Measurements from ENCODE around the gene MARCHF9.
"Not testable (repeated sequence)": the region's sequence is repeated elsewhere in the genome, so short reads cannot be mapped to it uniquely, and the experiment has no call there.

MARCHF9 gene, protein sequence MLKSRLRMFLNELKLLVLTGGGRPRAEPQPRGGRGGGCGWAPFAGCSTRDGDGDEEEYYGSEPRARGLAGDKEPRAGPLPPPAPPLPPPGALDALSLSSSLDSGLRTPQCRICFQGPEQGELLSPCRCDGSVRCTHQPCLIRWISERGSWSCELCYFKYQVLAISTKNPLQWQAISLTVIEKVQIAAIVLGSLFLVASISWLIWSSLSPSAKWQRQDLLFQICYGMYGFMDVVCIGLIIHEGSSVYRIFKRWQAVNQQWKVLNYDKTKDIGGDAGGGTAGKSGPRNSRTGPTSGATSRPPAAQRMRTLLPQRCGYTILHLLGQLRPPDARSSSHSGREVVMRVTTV

DNA sequence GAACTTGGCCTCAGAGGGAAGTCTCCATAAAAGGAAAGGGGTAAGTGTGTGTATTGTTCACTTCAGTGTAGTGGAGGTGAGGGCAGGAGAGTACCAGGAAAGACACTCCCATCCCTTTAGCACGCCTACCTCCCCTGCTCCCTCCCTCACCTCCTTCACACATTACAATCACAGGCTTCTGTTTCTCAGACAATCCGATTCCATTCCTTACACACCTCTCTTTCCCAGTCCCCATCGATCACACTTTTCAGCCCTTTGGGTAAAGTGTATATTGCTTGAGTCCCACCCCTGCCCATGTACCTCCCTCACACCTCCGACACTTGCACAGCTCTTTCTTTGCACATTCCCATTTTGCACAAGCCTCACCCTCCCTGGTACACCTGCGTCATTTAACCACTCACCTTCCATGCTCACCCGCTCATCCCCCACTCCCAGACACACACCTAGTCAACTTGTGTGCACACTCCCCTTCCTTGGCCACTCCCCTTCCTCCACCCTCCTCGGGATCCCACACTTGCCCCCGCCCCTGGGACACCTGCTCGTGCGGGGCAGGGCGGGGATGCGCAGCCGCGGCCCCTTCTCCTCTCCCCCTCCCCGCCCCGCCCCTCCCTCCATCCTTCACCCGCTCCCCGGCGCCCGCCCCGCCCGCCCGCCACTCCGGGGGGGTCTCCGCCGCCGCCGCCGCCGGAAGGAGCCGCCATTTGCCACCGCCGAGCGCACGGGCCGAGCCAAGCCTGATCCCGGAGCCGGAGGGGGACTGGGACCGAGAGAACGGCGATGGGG, at the start of gene MARCHF9:
Gene MARCHF9 (plus strand): TSS at position 693 of the 783 bp plus-strand sequence. CDS start 426 bp downstream, outside the sequence.
- DNase-seq, result no peak

DNA sequence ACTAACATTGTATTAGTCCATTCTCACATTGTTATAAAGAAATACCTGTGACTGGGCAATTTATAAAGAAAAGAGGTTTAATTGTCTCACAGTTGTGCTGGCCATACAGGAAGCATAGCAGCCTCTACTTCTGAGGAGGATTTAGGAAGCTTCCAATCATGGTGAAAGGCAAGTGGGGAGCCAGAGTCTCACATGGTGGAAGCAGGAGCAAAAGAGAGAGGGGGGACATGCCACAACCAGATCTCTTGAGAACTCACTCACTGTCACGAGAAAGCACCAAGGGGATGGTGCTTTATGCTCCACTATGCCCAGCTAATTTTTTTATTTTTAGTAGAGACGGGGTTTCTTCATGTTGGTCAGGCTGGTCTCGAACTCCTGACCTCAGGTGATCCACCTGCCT, 47.7 kb upstream of the MARCHF9 start:
- DNase-seq, result no peak

DNA sequence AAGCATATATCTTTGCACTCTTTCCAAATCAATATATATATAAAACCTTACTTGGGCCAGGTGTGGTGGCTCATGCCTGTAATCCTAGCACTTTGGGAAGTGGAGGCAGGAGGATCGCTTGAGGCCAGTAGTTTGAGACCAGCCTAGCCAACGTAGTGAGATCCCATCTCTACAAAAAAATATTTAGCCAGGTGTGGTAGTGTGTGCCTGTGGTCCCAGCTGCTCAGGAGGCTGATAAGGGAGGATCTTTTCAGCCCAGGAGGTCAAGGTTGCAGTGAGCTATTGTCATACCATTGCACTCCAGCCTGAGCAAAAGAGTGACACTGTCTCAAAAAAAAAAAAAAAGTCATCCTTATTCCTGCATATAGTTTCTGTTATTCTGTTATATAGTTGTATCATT, 46.6 kb upstream of the MARCHF9 start:
- DNase-seq, result no peak

DNA sequence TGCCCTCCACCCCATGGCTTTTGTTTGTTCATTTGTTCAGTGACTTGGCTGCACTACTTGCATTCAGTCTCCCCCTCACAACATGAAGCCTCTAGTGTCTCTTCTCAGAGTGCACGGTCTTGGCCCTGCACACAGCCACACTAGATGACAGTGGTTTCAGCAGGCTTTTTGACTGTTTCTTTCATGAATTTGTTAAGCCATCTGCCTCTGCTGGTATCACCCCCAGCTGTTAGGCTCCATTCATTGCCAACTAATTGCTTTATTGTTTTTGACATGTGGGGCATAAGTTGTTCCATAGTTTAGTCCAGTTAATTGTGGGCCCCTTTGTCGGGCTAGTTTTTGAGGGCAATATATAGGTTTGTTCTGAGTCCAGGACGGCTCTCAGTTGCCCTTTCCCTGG, 42.2 kb upstream of the MARCHF9 start:
- no peak for DNase-seq

DNA sequence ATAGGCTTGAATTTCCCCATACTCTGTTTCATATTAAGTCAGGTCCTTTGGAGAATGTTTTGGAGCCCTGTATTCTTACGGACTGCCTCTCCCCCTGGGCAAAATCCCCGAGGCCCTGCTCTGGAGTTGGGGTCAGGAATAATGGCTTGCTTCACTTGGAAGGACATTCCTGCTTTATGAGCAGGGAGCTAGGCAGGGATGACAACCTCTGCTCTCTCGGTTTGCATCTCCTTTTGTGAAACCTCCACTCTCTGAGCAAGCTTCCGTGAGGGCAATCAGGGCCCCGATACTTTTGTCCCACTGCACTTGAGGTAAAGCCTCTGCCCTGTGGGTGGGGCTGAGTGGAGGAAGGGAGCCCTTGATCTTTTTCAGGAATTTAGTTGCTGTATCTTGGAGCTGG, 41.7 kb upstream of the MARCHF9 start:
- DNase-seq, result no peak

DNA sequence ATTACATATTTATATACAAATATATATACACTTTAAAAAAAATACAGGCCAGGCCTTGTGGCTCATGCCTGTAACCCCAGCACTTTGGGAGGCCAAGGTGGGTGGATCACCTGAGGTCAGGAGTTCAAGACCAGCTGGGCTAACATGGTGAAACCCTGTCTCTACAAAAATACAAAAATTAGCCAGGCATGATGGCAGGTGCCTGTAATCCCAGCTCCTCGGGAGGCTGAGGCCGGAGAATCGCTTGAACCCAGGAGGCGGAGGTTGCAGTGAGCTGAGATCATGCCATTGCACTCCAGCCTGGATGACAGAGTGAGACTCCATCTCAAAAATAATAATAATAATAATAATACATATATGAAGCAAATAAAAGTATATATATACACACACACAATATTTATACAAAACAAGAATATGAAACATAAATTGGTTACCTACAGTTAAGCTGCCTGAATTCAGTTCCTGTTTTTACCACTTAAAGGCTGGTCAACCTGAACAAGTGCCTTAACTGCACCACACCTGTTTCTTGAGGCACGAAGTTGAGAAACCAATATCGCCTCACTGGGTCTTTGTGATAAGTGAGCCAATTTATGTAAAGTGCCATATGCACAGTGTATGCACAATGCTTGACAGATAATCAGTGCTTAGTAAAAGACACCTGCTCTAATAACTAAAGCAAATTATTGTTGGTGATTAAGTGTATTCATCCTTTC, 39.7 kb upstream of the MARCHF9 start:
- DNase-seq, result not testable (repeated sequence)

DNA sequence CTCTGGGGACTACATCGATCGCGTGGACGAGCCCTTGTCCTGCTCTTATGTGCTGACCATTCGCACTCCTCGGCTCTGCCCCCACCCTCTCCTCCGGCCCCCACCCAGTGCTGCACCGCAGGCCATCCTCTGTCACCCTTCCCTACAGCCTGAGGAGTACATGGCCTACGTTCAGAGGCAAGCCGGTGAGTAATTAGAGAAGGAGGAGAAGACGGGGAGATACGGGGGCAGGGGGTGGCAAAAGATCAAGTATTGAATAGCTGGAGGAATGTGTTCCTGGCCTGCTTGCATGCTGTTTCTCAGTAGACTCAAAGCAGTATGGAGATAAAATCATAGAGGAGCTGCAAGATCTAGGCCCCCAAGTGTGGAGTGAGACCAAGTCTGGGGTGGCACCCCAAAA, 39.1 kb upstream of the MARCHF9 start:
- DNase-seq, result no peak

DNA sequence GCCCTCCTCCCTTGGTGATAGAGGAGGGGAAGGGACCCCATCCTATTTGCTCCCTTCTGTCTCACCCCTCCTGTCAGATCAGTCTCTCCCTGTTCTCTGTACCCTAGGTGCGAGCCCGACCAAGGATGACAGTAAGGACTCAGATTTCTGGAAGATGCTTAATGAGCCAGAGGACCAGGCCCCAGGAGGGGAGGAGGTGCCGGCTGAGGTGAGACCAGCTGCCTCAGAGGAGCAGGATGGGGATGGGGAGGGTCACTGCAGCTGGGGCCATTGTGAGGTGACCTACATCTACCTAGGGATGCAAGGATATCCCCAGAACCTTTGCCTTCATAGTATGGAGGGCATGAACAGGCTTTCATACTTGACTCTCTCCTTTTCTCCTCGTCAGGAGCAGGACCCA, 38.6 kb upstream of the MARCHF9 start:
- DNase-seq, result no peak

DNA sequence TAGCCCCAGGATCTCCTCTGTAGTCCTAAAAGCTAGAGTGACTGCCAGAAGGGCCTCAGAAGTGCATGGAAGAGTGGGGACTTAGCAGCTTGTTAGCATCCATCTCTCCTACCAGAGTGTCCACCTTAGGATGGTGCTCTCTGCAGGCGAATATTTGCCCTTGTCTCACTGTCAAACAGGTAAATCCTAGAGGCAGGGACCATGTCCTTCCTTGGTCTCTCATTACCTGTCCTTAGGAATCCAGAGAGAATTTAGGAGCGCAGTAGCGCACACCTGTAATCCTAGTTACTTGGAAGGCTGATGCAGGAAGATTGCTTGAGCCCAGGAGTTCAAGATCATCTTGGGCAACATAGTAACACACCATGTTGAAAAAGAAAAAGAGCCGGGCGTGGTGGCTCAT, 37.8 kb upstream of the MARCHF9 start:
- DNase-seq, result no peak

DNA sequence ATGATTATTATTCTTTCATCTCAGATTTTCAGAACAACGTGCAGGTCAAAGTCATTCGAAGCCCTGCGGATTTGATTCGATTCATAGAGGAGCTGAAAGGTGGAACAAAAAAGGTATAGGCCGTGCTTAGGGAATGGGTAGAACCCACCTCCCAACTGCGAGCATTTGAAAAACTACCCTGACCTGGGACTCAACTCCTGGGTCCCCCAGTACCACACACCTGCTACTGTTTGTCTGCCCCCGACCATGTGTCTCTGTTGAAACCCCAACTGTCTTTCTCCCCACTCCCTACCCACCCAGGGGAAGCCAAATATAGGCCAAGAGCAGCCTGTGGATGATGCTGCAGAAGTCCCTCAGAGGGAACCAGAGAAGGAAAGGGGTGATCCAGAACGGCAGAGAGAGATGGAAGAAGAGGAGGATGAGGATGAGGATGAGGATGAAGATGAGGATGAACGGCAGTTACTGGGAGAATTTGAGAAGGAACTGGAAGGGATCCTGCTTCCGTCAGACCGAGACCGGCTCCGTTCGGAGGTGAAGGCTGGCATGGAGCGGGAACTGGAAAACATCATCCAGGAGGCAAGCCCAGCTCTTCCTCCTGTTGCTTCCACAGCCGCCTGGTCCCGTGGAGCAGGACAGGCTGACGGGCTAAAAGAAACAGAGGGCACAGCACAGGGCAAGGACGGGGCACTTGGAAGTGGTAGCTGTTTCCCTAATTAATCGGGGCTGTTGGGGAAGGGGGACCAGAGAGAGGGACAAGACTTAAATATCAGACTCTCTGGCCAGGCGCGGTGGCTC, 36.9 kb upstream of the MARCHF9 start:
- no peak for DNase-seq

DNA sequence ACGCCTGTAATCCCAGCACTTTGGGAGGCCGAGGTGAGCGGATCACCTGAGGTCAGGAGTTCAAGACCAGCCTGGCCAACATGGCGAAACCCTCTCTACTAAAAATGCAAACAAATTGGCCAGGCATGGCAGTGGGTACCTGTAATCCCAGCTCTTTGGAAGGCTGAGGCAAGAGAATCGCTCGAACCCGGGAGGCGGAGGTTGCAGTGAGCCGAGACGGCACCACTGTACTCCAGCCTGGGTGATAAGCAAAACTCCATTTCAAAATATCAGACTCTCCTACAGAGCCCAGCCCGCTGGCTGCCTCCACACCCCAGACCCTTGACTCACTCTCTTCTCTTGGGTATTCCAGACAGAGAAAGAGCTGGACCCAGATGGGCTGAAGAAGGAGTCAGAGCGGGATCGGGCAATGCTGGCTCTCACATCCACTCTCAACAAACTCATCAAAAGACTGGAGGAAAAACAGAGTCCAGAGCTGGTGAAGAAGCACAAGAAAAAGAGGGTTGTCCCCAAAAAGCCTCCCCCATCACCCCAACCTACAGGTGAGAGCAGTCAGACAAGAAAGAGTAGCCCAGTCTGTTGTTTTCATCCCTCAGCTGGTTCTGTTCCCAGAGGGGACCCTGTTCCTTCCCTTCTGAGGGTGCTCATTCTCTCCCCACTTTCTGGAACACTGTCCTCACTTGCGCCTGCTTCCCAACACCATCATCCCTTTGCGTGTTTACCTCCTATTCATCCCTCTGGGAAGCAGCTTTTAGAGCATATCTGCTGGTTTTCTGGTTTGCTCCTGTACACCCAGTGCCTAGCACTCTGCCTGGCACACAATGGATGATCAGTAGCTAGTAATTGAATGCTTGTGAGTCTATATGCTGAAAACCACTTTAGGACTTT, 36.0 kb upstream of the MARCHF9 start:
- no peak for DNase-seq

DNA sequence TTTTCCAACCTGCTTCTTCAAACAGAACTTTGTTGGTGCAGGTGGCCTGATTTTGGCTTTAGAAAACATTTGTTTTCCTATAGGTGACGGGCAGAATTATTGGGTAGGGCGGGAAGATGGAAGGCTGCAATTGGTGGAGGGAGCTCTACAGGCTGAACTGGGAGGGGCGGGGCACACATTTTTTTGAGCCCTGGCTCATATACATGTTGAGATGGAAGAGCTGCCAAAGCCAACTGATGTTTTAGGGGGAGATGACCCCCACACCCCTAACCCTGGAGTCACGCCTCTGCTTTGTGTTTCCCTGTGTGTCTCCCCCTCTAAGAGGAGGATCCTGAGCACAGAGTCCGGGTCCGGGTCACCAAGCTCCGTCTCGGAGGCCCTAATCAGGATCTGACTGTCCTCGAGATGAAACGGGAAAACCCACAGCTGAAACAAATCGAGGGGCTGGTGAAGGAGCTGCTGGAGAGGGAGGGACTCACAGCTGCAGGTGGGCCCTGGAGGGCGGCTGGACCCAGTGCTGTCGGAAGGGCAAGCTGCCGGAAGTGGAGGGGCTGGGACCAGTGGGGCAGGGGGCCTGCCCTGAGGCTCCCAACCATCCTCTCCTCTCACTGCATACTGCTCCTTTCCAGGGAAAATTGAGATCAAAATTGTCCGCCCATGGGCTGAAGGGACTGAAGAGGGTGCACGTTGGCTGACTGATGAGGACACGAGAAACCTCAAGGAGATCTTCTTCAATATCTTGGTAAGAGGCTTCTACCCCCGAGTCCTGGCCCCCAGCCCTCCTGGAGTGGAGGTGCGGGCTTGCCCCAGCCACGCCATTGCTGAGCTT, 34.9 kb upstream of the MARCHF9 start:
- DNase-seq, result no peak

DNA sequence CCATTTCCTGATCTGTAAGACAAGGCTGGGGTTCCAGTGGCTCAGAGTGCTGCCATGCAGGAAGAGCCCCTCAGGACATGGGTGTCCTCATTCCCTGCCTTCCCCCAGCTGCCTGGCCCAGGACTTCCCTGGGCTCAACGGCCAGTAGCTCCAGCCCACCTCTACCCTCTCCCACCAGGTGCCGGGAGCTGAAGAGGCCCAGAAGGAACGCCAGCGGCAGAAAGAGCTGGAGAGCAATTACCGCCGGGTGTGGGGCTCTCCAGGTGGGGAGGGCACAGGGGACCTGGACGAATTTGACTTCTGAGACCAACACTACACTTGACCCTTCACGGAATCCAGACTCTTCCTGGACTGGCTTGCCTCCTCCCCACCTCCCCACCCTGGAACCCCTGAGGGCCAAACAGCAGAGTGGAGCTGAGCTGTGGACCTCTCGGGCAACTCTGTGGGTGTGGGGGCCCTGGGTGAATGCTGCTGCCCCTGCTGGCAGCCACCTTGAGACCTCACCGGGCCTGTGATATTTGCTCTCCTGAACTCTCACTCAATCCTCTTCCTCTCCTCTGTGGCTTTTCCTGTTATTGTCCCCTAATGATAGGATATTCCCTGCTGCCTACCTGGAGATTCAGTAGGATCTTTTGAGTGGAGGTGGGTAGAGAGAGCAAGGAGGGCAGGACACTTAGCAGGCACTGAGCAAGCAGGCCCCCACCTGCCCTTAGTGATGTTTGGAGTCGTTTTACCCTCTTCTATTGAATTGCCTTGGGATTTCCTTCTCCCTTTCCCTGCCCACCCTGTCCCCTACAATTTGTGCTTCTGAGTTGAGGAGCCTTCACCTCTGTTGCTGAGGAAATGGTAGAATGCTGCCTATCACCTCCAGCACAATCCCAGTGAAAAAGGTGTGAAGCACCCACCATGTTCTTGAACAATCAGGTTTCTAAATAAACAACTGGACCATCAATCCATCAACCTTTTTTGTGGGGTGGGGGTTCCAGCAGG, 34.0 kb upstream of the MARCHF9 start:
- DNase-seq, result no peak

DNA sequence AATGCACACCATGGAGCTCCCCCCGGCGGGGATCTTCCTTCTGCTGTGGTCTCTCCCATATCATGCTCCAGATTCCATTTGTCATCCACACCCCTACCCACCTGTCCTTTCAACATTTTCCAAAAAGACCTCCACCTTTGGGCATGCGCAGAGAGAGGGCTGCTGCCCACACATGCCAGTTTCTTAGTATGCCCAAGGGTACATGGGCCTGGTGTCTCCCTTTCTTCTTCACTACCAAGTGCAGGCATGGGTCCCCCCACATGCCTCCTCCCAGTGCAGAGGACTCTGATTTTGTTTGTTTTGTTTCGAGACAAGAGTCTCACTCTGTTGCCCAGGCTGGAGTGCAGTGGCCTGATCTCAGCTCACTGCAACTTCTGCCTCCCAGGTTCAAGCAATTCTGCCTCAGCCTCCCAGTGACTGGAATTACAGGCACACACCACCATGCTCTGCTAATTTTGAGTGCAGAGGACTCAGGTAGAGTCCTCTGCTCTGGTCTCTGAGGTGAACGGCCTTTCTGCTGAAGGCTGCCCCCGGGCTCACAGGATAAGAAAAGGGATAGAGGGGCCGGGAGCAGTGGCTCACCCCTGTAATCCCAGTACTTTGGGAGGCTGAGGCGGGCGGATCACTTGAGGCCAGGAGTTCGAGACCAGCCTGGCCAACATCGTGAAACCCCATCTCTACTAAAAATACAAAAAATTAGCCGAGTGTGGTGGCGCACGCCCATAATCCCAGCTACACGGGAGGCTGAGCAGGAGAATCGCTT, 32.9 kb upstream of the MARCHF9 start:
- DNase-seq, result not testable (repeated sequence)

DNA sequence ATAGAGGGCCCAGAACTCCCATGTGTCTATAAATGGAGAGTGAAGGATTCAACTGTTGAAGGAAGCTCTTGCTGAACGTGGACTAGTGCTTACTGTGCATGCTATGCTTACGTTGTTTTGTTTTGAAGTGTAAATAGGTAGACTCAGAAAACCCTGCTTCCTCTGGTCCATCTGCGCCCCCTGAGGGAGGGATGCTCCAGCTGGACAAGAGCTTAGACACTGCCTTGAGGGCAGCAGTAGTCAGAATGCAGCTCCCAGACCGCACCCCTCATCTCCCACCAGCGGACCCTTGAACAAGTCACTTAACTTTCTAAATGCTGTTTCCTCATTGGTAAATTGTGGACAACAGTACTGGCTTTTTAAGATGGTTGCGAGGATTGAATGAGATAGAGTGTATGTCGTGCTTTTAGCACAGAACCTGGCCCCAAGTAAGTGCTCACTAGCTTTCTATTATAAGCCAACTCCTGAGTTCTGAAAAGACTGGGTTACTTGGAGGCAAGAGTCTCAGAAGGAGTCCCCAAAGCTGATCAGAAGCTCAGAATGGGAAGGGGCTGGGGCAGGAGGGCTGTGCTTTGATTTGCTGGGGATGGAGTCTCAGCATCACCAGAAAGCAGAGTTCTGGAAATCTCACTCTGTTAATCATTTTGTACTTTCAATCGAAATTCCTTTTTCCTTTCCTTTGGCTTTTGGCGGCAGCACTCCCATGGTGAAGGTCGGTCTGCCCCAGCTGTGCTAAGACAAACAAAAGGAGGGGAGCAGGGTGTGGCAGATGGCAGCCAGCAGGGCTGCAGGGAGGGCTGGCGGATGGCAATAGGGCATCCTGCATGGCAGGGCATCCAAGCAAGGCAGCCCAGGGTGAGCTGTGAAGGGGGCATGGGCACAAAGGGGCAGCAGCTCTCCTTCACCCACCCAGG, 31.9 kb upstream of the MARCHF9 start:
- no peak for DNase-seq

DNA sequence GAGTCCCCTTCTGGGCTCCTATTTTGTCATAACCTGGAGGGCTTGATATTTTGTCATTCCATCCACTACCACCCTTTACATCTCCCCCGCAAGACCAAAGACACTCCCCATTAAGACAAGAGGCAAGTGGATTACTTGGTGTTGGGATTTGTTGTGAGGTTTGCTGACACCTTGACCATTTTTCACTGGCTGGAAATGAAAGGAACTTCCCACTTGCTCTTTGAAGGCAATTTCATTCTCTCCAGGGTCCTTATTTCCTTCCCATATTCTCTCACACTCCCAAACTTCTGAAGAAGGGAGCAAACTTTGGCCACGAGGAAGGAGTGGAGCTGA, 31.3 kb upstream of the MARCHF9 start:
- DNase-seq, result no peak

DNA sequence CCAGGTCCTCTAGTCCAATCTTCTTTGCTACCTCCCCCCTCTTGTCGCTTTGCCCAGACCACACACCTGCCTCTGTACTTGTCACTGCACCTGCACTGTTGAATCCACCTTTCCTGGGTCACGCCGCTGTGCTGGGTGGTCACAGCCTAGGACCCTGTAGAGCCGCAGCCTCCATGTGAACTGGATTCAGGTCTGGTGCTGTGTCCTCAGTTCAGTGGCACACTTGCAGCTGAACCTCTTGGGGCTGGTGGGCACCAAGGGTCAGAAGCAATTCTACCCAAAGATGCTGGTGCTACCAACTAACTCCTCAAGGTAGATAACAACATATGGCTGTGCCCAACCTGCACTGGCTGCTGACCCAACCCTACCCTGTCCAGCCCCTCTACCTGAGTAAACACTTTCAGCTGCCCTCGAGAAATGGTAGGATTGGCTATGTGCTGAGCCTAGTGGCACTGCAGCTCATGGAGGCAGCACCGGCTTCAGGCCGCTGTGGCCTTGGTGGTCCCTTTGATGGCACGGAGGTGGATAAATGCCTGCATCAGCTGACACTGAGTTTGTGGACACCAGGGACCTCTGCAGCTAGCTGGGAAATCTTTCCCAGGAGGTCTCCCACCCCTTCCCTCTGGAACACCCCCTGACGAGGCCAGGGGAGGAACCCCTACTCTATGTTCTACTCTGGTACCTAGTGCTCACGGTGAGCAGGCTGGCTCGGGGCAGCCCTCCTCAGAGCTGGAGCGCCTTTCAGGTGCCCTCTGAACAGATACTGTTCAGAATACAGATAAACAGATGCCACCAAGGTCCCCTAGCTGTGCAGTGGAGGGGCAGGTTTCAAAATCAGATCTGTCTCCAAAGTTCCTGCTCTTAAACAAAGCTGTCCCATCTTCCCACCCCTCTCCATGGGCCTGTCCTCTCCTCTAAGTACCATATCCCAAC, 30.6 kb upstream of the MARCHF9 start:
- no peak for DNase-seq

Data from MV-4-11 (cell line).